Stomach (tissue), 4 donors: ENCODE measurements around the gene TECPR1.

Experiments used
- POLR2A ChIP-seq, 4 donors: fragments of 450-650 bp; IDR thresholded peaks; one replicate each; pipeline ENCODE4 v1.6.1; 2016; ENCODE audit warnings: antibody characterized with exemption in 4 of 4, control low read depth in 2 of 4, mild to moderate bottlenecking in 1 of 4, moderate library complexity in 1 of 4
- POLR2AphosphoS5 ChIP-seq, 3 donors: sonication (generic); formaldehyde crosslinking; IDR thresholded peaks; one replicate each; pipeline ENCODE4 v1.6.1; 2016; ENCODE audit warnings: antibody characterized with exemption in 3 of 3
- TF ChIP-seq, protein P1 (sequence below), 7 experiments: fragments of 450-650 bp in 4 of 7; fragments of 200-600 bp in 3 of 7; sonication (generic) in 3 of 7; IDR thresholded peaks; one replicate each; pipeline ENCODE4 v1.5.1; 2016 to 2019; ENCODE audit warnings: antibody characterized with exemption in 7 of 7, control low read depth in 2 of 7, mild to moderate bottlenecking in 1 of 7

GRCh38 chr7:98251231-98251600 lies 816 bp downstream of the TECPR1 start:
- no peak for TF ChIP-seq POLR2A (IDR thresholded peaks at IDR 0.05)
- TF ChIP-seq POLR2AphosphoS5 (IDR thresholded peaks at IDR 0.05) = peak in 2 of 3 donors; percentile 47 to 51
- TF ChIP-seq, protein P1, sequence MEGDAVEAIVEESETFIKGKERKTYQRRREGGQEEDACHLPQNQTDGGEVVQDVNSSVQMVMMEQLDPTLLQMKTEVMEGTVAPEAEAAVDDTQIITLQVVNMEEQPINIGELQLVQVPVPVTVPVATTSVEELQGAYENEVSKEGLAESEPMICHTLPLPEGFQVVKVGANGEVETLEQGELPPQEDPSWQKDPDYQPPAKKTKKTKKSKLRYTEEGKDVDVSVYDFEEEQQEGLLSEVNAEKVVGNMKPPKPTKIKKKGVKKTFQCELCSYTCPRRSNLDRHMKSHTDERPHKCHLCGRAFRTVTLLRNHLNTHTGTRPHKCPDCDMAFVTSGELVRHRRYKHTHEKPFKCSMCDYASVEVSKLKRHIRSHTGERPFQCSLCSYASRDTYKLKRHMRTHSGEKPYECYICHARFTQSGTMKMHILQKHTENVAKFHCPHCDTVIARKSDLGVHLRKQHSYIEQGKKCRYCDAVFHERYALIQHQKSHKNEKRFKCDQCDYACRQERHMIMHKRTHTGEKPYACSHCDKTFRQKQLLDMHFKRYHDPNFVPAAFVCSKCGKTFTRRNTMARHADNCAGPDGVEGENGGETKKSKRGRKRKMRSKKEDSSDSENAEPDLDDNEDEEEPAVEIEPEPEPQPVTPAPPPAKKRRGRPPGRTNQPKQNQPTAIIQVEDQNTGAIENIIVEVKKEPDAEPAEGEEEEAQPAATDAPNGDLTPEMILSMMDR (IDR thresholded peaks at IDR 0.05) = no peak
